Pancreas (tissue), 10 donors: ENCODE results near the gene CSF2. TPM values are rescaled to one million over a fixed set of nuclear protein-coding genes. Genes with fewer than 3 reads are reported as not detected.
A peak's percentile ranks its signal among the peaks of the same experiment; 100 is the strongest.

ENCODE experiments used
- ATAC-seq, 4 donors: fragments of 200-7000 bp; cut with Tn5 transposase; one replicate each; pipeline versions ENCODE4 v1.8.0 to v1.9.1; 2020; ENCODE audit warnings: mild to moderate bottlenecking in 4 of 4, moderate library complexity in 4 of 4
- DNase-seq, 6 donors: peaks; one replicate each; pipeline ENCODE4 v3.0.0-alpha.2; 2020
- FAIRE-seq: peaks from 2 replicates; lab custom pipeline; 2012; peaks lifted over from hg19 to GRCh38; lab: Jason Lieb, UNC
- H3K27ac ChIP-seq, 4 donors: fragments of 200-600 bp; sonication (generic); 1 replicate in 3 of 4; 2 replicates in 1 of 4; pipeline versions ENCODE4 v1.5.0 to v1.8.0; 2020
- H3K27me3 ChIP-seq, 4 donors: fragments of 200-600 bp; one replicate each; pipeline ENCODE4 v1.8.0; 2021
- H3K36me3 ChIP-seq, 3 donors: fragments of 200-600 bp; sonication (generic) in 1 of 3; one replicate each; pipeline versions ENCODE4 v1.5.0 to v1.8.0; 2020 to 2021
- H3K4me1 ChIP-seq, 3 donors: fragments of 200-600 bp; one replicate each; pipeline ENCODE4 v1.8.0; 2021
- H3K4me3 ChIP-seq, 4 donors: fragments of 200-600 bp; sonication (generic) in 2 of 4; one replicate each; pipeline versions ENCODE4 v1.5.0 to v1.8.0; 2020 to 2021
- H3K9me3 ChIP-seq, 4 donors: fragments of 200-600 bp; one replicate each; pipeline ENCODE4 v1.8.0; 2021
- WGBS, 2 donors: extraction: QIAGEN DNeasy Blood & Tissue Kit; methylation state at CpG; one replicate each; pipeline ENCODE4 v1.1.7; 2013; 5-methylcytosine and 5-hydroxymethylcytosine counted together
- intact Hi-C, 3 donors: fragments of 100-400 bp; cut with DNase I; formaldehyde crosslinking; loops; one replicate each; pipeline versions ENCODE4 v1.11.1 to v1.14.2; 2022
- polyA plus RNA-seq, 2 donors: library from polyadenylated mRNA; stranded (reverse); fragments of 200-250 nt; gene quantifications; one replicate each; pipeline ENCODE4 v1.2.3, GENCODE V29; 2013
- total RNA-seq, 6 donors: library from RNA; stranded (reverse); fragmentation: NEBNext Ultra II Directional in 4 of 6; extraction: Animal tissue kit (Norgen Biotek cat#: 25700) in 4 of 6; gene quantifications; one replicate each; pipeline versions ENCODE4 v1.2.1 to v1.2.4, GENCODE V29; 2021 to 2023
- TF ChIP-seq, protein P1 (sequence below), 4 donors: fragments of 200-600 bp; sonication (generic) in 3 of 4; IDR thresholded peaks; one replicate each; pipeline versions ENCODE4 v1.5.0 to v1.8.0; 2021; ENCODE audit warnings: antibody characterized with exemption in 4 of 4
- donor health status: healthy with polysubstance abuse.
- donor health status: DM: no; HTN: no; CAD: no; lungs with moderate emphysema.
- donor health status: DM: no; HTN: no; CAD: no.
- donor health status: control.
- donor health status: control.
- donor health status: Bipolar disorder and iron deficiency.
- donor health status: DM: yes; HTN: yes; CAD: no.
- donor health status: DM: no; HTN: no; CAD: no.
- donor health status: DM: no; HTN: no; CAD: no.
- donor health status: DM: yes; HTN: yes; CAD: no.

CSF2 gene
- total and polyA plus RNA-seq, 8 donors, result 0.19 TPM; not detected in 7

DNA sequence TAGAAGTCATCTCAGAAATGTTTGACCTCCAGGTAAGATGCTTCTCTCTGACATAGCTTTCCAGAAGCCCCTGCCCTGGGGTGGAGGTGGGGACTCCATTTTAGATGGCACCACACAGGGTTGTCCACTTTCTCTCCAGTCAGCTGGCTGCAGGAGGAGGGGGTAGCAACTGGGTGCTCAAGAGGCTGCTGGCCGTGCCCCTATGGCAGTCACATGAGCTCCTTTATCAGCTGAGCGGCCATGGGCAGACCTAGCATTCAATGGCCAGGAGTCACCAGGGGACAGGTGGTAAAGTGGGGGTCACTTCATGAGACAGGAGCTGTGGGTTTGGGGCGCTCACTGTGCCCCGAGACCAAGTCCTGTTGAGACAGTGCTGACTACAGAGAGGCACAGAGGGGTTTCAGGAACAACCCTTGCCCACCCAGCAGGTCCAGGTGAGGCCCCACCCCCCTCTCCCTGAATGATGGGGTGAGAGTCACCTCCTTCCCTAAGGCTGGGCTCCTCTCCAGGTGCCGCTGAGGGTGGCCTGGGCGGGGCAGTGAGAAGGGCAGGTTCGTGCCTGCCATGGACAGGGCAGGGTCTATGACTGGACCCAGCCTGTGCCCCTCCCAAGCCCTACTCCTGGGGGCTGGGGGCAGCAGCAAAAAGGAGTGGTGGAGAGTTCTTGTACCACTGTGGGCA lies 642 bp downstream of the CSF2 start:
- FAIRE-seq, result no peak
- Histone ChIP-seq H3K27ac (no peak overlapping the region), H3K36me3 (no peaks in the 10 kb centered on the region), H3K4me1 (no peaks in the 10 kb centered on the region), H3K27me3 (no peaks in the 10 kb centered on the region), H3K4me3 (no peak overlapping the region), H3K9me3 (no peaks in the 10 kb centered on the region)
- TF ChIP-seq, protein P1, sequence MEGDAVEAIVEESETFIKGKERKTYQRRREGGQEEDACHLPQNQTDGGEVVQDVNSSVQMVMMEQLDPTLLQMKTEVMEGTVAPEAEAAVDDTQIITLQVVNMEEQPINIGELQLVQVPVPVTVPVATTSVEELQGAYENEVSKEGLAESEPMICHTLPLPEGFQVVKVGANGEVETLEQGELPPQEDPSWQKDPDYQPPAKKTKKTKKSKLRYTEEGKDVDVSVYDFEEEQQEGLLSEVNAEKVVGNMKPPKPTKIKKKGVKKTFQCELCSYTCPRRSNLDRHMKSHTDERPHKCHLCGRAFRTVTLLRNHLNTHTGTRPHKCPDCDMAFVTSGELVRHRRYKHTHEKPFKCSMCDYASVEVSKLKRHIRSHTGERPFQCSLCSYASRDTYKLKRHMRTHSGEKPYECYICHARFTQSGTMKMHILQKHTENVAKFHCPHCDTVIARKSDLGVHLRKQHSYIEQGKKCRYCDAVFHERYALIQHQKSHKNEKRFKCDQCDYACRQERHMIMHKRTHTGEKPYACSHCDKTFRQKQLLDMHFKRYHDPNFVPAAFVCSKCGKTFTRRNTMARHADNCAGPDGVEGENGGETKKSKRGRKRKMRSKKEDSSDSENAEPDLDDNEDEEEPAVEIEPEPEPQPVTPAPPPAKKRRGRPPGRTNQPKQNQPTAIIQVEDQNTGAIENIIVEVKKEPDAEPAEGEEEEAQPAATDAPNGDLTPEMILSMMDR (IDR thresholded peaks at IDR 0.05), result no peak
- peak in 1 of 6 donors; percentile 68 for DNase-seq
- 87 to 90% methylated on average over 6 to 7 of the region's 7 CpGs for WGBS, 2 donors
- intact Hi-C loops, result no loop called here
- peak in 1 of 4 donors; percentile 9 for ATAC-seq

DNA sequence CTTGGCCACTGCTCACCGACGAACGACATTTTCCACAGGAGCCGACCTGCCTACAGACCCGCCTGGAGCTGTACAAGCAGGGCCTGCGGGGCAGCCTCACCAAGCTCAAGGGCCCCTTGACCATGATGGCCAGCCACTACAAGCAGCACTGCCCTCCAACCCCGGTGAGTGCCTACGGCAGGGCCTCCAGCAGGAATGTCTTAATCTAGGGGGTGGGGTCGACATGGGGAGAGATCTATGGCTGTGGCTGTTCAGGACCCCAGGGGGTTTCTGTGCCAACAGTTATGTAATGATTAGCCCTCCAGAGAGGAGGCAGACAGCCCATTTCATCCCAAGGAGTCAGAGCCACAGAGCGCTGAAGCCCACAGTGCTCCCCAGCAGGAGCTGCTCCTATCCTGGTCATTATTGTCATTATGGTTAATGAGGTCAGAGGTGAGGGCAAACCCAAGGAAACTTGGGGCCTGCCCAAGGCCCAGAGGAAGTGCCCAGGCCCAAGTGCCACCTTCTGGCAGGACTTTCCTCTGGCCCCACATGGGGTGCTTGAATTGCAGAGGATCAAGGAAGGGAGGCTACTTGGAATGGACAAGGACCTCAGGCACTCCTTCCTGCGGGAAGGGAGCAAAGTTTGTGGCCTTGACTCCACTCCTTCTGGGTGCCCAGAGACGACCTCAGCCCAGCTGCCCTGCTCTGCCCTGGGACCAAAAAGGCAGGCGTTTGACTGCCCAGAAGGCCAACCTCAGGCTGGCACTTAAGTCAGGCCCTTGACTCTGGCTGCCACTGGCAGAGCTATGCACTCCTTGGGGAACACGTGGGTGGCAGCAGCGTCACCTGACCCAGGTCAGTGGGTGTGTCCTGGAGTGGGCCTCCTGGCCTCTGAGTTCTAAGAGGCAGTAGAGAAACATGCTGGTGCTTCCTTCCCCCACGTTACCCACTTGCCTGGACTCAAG lies 1.5 kb downstream of the CSF2 start:
- H3K4me1 ChIP-seq, result no peaks in the 10 kb centered on the region
- H3K27me3 ChIP-seq, result no peaks in the 10 kb centered on the region
- no peak overlapping the region for H3K27ac ChIP-seq
- intact Hi-C loops, result no loop called here
- no peaks in the 10 kb centered on the region for H3K36me3 ChIP-seq
- DNase-seq (peak in 1 of 6 donors; percentile 33), FAIRE-seq (no peak), ATAC-seq (peak in 1 of 4 donors; percentile 18)
- 84 to 87% methylated on average over 16 of the region's 16 CpGs for WGBS, 2 donors
- no peaks in the 10 kb centered on the region for H3K9me3 ChIP-seq
- TF ChIP-seq, protein P1 (IDR thresholded peaks at IDR 0.05), result no peak
- H3K4me3 ChIP-seq, result no peak overlapping the region

DNA sequence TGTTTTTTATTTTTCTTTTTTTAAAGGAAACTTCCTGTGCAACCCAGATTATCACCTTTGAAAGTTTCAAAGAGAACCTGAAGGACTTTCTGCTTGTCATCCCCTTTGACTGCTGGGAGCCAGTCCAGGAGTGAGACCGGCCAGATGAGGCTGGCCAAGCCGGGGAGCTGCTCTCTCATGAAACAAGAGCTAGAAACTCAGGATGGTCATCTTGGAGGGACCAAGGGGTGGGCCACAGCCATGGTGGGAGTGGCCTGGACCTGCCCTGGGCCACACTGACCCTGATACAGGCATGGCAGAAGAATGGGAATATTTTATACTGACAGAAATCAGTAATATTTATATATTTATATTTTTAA lies 2.1 kb downstream of the CSF2 start:
- H3K4me1 ChIP-seq, result no peaks in the 10 kb centered on the region
- no peaks in the 10 kb centered on the region for H3K36me3 ChIP-seq
- no peak overlapping the region for H3K4me3 ChIP-seq
- DNase-seq (no peak), FAIRE-seq (no peak), ATAC-seq (no peak)
- H3K27ac ChIP-seq, result no peak overlapping the region
- intact Hi-C loops, result no loop called here
- no peaks in the 10 kb centered on the region for H3K27me3 ChIP-seq
- TF ChIP-seq, protein P1 (IDR thresholded peaks at IDR 0.05), result no peak
- H3K9me3 ChIP-seq, result no peaks in the 10 kb centered on the region
- WGBS, 2 donors, result 78 to 81% methylated on average over 2 of the region's 2 CpGs

DNA sequence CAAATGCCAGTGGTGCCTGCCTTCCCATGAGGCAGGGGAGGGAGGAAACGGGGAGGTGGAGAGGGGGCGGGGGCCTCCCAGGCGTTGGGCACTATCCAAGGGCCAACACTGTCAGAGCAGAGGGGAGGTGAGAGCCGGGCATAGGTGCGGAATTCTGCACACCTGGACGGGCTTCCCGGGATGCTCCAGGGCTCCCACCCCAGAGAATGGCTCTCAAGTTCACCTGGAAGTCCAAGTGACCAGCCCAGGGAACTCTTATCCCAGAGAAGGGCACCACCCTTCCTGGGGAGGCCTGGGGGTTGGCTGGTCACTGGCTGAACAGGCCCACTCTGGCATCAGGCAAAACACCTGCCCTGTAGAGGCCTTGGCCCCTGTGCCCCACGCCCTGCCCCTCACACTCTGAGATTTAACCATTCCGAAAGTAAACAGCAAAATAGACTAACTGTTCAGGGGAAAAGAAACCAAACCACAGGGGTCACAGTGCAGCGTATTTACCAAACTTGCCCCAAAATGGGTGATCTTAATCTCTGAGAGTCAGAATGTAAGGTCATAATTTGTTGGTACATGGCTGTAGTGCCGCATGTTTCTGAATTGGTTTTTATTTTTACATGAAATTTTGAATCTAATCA lies 2.7 kb downstream of the CSF2 start:
- DNase-seq, result peak in 1 of 6 donors; percentile 33
- no peak for FAIRE-seq
- WGBS, 2 donors, result 65 to 80% methylated on average over 11 of the region's 11 CpGs
- Histone ChIP-seq H3K4me3 (no peak overlapping the region), H3K27ac (no peak overlapping the region), H3K36me3 (no peaks in the 10 kb centered on the region), H3K27me3 (no peaks in the 10 kb centered on the region), H3K4me1 (no peaks in the 10 kb centered on the region), H3K9me3 (no peaks in the 10 kb centered on the region)
- TF ChIP-seq, protein P1 (IDR thresholded peaks at IDR 0.05), result no peak
- intact Hi-C loops, result no loop called here
- no peak for ATAC-seq
